NCI-H345 treated with DMSO at 0.1 percent for 48 hours (cell line): ENCODE data around the gene PLA2G2C.
A peak's percentile ranks its signal among the peaks of the same experiment; 100 is the strongest.
"Not testable (repeated sequence)": the region's sequence is repeated elsewhere in the genome, so short reads cannot be mapped to it uniquely, and the experiment has no call there.

Experiments
- DNase-seq: peaks from one replicate; lab custom pipeline; 2025; ENCODE audit not compliant: unreplicated experiment; lab: John Stamatoyannopoulos, UW

PLA2G2C gene, protein sequence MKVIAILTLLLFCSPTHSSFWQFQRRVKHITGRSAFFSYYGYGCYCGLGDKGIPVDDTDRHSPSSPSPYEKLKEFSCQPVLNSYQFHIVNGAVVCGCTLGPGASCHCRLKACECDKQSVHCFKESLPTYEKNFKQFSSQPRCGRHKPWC

DNA sequence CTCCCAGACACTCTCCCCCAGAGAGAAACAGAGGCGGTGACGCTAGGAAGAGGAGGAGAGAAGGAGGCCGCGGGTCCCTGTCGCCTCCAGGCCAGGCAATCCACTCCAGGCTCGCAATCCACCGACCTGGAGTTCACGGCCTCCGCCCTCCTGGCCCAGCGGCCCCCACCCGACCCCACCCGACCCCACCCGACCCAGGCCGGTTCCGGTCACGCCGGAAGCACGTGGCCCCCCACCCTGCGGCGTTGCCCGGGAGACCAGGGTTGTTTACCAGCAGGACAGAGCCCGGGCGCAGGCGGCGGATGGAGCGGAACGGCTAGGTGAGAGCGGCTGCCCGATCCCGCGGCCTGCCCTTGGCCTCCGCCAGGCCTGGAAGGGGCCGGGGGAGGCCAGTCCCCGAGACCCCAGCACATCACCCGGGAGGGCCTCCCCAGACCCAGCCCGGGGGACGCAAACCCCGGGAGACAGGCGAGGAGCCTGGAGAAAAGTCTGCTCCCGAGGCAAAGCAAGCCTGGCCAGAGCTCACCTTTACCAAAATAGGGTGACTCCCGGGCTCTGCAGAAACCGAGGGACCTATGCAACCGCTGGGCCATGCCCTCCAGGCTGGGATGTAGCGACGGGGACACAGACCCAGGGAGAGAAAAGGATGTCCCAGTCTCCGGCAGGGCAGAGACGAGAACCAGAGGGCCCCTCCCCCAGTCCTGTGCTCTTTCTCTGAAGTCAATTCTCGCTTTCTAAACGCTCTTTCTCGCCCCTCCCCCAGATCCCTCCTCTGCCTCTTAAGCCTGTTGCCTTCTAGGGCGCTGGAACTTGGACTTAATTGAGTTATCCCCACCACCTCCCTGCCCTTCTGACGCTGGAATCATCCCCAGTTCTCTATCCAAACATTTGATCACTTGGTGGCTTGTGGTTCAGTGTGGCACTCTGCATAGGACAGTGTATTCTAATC is at the start of gene PLA2G2C, which contains the start of gene UBXN10:
Gene PLA2G2C, minus strand, starts transcription at position 685 of the 949 bp plus-strand sequence. CDS start 9,155 bp downstream, outside the sequence.
Gene UBXN10, plus strand, starts transcription at position 263 of the 949 bp plus-strand sequence. CDS start 4,466 bp downstream, outside the sequence.
- no peak for DNase-seq

DNA sequence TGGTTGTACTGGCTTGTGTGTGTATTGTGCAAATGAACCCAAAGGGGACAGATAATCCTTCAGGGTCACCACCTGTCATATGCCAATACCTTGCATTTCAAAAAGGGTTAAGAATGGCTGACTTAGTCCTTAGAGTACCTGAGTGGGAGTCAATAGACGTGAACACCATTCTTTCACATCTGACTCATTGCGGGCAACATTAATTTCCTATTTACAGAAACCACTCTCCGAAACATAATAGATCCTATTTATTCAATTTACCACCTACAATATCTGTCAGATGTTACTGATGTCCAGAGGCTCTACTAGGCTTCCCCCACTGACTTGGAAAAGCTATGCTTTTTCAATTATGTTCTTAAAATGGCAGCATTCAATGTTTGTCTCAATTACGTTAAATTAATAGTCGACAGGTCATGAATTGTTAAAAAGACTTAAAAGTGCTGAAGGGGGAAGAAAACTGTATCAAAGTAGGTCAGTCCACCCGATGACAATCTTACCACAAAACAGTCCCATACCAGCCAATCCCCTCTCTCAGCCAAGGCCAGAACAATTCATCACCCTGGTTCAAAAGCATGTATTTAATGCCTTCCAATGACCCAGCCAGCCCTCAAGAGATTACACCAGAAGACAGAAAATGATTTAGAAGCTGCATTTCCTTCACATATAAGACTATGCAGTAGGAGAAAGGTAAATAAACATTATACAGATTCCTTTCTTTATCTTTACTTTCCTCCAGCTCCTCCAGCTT is 48.6 kb upstream of the PLA2G2C start:
- DNase-seq: no peak

DNA sequence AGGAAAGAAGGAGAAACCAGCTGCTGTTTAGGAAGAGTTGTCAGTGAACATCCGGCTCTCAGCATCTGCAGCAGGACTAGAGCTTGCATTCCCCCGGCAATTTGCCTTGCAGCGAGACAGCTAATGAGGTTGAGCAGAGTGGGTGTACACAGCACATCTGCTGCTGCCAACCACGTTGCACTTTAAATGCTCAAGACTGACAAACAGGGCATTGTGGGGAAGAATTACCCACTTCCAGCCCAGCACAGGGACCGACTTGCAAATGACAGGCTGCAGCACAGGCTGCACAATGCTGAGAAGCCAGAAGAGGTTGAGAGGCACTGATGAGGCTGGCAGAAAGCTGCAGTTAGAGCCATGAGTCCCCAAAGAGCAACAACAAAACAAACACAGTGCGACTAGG is 47.5 kb upstream of the PLA2G2C start:
- DNase-seq: peak; percentile 17

DNA sequence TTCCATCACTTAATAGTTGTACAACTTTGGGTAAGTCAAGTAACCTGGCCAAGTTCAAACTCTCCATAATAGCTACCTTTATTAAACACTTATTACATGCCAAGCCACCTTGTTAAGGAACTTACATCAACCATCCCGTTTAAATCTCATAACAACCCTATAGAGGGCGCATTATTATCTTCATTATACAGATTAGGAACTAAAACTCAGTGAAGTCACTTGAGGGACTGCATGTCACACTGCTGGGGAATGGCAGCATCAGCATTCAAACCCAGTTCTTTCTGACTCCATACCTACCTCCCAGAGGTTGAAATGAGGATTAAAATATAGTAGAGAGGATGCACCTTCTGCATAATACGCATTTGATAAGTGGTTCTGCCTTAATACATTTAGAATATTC is 47.1 kb upstream of the PLA2G2C start:
- DNase-seq: peak; percentile 43

DNA sequence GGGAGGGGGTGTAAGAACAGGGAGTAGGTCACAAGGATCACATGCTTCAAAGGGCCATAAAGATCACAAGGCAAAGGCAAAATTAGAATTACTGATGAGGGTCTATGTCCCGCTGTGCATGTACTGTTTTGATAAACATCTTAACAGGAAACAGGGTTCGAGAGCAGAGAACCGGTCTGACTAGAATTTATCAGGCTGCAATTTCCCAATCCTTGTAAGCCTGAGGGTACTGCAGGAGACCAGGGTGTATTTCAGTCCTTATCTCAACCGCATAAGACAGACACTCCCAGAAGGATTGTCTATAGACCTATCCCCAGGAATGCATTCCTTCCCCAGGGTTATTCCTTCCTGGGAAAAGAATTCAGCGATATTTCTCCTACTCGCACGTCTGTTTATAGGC is 46.2 kb upstream of the PLA2G2C start:
- DNase-seq: not testable (repeated sequence)

DNA sequence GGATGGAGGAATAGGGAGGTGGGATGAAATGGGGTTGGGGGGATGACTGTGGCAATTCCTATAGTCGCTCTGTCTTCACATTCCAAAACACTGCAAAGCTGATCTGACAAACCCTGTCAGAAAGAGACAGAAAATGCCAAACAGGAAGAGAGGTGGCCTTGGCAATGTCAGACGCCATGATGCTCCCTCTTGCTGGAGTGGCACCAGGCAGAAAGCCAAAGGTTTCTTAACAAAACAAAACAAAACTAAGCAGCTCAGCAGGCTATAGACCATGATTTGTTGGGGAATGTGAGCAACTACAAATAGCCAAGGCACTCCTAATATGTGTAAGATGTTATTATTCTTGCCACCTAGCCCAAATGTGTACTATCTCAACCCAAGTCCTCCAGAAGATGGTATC is 42.9 kb upstream of the PLA2G2C start:
- no peak for DNase-seq

DNA sequence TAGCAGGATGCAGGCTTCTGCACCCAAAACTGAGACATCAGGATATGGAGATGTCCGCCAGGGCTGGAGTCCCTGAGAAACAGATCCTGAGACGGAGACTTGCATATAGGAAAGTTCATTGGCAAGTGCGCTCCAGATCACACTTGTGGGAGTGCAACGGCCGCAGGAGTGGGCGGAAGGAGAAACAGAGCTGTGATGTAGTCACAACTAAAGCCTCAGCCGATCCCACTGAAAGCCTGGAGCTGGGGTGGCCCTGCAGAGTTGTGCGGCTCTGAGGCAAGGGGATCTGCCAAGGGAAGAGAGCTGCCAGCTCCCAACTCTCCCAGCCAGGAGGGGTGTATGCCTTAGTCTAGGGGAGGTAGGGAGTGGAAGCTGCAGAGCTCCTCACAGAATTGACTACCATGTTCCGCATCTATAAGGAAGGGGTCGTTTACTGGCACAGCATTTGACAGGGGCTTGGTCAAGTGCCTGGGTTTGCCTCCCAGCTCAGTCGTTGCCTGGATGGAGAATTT is 42.1 kb upstream of the PLA2G2C start:
- no peak for DNase-seq

DNA sequence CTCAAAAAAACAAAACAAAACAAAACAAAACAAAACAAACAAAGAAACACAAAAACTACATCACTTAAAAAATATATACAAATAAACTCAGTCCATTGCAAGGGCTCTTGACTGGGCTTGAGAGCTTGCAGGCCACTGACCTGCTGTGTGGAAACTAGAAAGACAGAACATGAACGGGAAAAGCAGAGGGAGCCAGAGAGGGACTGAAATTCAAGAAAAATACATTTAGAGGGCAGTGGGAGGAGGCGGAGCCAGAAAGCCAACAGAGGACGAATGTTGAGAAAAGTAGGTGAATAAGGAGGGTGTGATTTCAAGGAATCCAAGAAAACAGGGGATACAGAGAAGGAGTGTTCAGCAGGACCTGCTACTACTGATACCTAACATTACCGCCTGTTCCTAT is 41.4 kb upstream of the PLA2G2C start:
- no peak for DNase-seq

DNA sequence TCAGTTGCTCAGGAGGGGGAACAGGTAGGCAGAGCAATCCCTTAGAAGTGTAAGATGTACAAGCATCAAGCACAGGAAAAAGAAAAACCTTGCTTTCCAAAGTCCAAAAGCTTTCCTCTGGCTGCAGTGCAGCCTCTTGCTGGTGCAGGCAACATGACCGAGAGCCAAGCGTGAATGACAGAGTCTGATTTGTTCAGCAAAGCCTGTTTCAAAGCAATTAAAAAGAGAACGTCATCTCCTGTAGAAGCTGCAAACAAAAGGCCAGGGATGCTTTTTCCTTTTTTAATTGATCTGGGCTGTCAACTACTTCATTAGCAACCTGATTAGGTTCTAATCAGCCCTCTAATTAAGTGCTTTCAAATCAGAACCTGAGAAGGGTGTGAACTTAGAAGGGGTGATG is 38.2 kb upstream of the PLA2G2C start:
- no peak for DNase-seq

DNA sequence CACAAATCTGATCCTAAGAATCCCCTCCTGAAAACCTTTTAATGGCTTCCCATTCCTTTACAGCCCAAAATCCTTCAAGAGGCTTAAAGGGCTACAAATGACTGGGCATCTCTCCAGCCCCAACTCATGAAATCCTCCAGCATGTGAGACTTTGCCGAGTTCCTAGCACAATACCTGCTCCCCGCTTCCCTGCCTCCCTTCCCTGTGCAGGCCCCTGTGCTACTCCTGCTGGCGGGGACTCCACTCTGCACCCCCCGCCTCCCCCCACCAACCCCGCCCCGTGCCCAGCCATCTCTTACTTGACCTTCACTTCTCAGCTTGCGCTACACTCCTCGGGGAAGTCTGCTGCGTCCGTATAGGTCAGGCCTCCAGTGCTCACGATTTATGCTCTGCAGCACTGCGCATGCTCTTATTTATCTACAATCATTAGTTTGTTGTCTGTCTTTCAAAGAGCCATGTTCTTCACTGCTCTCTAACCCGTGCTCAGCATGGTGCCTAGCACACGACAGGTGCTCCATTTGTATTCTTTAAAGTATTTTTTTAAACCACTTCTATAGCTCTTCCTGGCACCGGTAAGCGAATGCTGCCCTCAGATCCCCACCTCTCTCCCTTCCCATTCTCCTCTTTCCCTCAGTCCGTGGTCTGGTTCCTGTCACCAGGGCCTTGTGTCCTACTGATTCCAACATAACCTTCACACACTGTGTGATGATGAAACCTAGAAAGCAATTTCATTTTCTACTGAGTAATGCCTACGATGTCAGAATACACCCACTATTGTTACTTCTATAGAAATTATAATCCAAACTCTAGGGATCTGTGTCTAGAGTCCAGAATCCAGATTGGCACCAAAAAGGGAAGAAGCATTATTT is 37.5 kb upstream of the PLA2G2C start:
- DNase-seq: peak; percentile 74

DNA sequence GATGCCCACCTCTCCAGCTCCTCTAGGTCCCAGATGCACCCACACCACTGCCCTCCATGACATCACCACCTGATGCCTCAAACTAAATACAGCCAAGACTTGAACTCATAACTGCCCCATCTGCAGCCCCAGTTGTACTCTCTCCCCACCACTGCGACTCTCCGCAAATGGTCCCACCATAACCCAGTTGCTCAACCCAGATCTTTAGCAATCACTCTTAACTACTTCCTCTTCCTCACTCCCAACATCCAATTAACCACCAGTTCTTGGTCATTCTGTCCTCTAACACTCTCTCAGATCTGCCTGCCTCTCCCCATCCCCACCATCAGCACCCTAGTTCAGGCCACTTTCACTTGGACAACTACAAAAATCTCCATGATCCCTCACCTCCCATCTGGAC is 36.8 kb upstream of the PLA2G2C start:
- no peak for DNase-seq

DNA sequence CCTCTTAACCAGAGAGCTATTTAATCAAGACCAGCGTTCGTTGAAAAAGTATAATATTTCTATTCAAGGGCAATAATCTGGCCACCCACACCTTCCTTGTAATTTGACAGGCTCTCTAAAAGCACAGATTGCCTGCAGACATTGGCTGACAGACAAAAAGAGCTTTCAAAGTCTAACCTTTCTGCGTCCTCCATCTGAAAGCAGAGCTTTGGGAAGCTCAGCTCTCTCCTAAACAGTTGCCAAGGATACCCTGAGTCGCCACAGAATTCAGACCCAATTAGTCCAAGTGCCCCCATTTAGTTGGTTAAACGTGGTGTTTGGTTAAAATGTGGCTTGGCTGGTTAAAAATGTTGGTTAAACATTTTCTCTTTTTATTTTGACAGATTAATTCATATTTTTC is 33.7 kb upstream of the PLA2G2C start:
- DNase-seq: no peak

DNA sequence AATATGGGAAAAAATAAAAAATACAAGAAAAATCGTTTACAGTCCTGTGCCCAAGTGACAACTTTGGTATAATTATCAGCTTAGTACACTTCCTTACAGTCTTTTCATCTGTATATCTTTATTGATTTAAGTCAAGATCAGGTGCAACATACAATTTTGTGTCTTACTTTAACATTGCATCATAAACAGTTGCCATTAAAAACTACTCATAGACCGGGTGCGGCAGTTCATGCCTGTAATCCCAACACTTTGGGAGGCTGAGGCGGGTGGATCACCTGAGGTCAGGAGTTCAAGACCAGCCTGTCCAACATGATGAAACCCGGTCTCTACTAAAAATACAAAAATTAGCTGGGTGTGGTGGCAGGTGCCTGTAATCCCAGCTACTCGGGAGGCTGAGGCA is 32.7 kb upstream of the PLA2G2C start:
- not testable (repeated sequence) for DNase-seq

DNA sequence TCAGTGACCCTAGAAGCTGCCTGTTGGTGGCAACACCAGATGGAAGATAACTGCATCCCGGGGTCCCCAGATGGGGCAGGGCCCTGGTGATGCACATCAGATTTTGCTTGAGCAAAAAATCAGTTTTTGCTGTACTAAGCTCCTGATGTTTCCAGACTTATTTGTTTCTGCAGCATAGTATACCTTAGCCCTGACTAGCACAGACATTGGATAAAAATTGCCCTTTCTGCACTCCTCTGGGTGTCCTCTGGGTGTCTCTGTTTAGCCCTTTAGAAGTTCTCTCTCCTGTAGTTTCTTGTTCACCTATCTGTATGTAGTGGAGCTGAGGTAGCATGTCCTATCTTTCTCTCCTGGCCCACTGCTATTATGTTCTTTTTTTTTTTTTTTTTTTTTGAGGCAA is 30.3 kb upstream of the PLA2G2C start:
- no peak for DNase-seq

DNA sequence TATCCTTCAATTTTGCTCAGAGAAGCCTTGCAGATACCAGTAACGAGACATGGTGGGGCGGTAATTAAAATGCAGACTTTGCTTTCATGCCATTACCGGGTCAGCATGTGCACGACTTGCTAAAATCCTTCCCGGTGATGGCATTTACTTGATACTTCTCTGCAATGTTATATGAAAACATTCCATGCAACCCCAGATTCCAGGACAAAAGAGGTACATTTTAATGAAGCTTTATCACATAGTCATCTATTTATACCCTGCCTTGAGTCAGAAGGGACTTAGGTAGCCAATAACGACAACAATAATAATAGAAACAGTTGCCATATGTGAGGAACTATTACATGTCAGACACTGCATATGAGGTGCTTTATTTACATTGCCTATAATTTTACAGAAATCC is 29.4 kb upstream of the PLA2G2C start:
- no peak for DNase-seq

DNA sequence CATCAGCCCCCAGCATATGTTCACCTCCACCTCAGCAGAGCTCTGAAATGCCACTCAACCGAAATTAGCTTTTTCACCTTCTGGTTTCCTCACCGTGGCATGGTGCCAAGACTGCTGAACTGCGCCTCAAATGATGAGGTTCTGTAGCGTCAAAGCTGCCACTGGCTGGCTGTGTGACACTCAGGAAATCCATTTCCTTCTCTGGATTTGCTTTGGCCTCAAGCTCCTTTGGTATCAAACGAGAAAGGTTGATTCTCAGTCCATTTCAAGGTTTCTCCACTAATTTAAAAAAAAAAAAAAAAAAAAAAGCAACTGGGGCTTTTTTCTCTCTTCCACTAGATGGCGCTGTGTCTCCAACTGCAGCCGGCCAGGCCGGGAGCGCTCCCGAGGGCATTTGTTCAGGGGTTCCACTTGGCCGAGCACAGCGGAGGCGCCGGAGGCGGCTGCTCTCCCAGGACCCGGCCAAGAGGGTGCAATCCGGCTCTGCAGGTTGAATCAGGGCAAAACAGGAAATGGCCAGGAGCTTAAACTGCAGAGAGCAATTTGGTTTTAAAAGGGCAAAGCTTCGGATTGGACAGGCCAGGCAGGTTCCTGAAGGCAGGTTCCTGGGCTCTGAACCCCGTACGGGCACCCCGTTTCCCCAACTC is 26.5 kb upstream of the PLA2G2C start:
- peak; percentile 68 for DNase-seq

DNA sequence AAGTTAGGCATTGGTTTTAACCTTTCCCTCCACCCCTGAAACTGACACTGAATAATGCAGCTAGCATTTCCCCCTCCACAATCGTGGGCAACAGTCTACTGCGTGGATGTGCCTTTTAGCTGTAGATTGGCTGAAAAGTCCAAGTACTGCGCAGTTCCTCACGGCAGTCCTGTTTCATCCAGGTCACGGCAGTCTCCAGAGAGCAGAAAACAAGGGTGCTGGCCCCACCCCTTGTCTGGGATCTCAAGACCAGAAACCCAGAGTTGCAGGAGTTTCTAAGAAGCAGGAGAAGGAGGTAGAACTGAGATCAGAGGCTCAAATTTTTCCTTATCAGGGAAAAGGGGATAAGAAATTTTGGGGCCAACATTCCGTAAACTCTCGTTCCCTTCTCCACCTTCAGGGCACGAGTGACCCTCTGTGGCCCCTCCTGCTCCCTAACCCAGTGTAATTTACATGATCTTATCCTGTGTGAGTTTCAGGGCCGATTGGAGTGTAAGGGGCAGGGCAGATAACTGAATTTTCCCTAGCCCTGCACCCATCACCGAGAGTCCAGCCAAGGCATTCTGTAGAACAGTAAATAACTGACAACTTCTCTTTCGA is 25.9 kb upstream of the PLA2G2C start:
- DNase-seq: no peak

DNA sequence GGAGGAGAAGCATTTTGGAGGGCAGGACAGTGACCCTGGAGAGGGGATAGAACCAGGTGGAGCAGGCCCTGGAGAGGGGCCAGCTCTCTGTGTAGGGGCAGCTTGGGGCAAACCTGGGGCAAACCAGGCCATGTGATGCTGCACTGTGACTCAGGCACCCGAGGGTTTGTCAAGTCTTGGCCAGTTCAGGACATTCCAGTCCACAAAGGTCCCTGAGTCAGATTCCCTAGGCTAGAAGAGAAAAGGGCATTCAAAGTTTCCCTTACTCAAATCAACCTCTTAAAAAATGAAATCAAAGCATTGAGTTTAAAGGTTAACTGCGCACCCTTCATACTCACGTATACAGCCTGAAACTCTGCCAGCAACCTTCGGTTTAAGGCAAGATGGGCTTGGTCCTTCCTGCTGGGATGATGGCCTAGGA is 25.2 kb upstream of the PLA2G2C start:
- no peak for DNase-seq

DNA sequence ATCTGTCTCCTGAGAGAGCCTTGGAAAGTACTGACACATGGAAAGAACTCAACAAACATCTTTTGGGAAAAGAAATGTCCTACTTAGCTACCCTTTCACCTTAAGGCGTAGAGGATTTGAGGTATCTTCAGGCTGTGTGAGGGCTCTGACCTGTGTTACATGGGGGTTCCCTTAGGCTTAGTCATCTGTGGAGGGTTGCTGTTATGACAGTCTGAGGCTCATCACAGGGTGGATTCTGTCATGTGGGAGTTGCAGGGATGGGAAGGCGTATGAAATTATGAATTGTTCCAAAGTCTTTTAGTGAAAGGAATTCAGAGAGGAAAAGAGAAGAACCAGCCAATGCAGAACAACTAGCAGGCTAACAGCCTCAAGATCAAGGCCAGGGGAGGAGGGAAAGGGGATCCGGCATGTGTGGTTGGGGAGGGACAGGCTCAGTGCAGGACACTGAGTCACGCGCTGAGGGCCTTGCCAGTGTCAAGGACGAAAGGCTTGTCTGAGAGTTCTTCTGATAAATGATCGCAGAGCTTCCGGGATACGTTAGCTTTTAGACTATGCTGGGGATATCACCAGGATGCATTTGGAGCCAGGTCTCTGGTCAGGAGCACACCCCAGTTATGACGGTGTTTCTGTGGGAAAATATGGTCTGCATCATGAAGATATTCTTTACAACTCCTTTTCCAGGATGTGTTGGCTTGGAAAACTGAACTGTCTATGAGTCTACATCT is 24.6 kb upstream of the PLA2G2C start:
- DNase-seq: no peak
